ENCODE data around the gene BOK.
"Not testable (repeated sequence)": the region's sequence is repeated elsewhere in the genome, so short reads cannot be mapped to it uniquely, and the experiment has no call there.

BOK gene

GRCh38 chr2:241558532-241559322 is at the start of gene BOK:
Gene BOK, plus strand, starts transcription at chr2:241558745. Its CDS starts 739 bp downstream, at chr2:241559484.
- peak; percentile 77 for DNase-seq

GRCh38 chr2:241509155-241509784 is 49.3 kb upstream of the BOK start:
- DNase-seq: no peak

GRCh38 chr2:241511091-241511741 is 47.3 kb upstream of the BOK start:
- no peak for DNase-seq

GRCh38 chr2:241514553-241514952 is 44.0 kb upstream of the BOK start:
- peak; percentile 33 for DNase-seq

- DNase-seq: no peak
Observed at GRCh38 chr2:241514986-241515737, 43.4 kb upstream of the BOK start.

- no peak for DNase-seq
Observed at GRCh38 chr2:241516520-241516965, 42.0 kb upstream of the BOK start.

GRCh38 chr2:241517297-241517696 is 41.2 kb upstream of the BOK start:
- DNase-seq: no peak

GRCh38 chr2:241519669-241520068 is 38.9 kb upstream of the BOK start:
- DNase-seq: no peak

GRCh38 chr2:241522477-241522876 is 36.1 kb upstream of the BOK start:
- no peak for DNase-seq

- DNase-seq: not testable (repeated sequence)
Observed at GRCh38 chr2:241525818-241526780, 32.4 kb upstream of the BOK start.

GRCh38 chr2:241530571-241530970 is 28.0 kb upstream of the BOK start:
- DNase-seq: no peak

- no peak for DNase-seq
Observed at GRCh38 chr2:241531161-241531722, 27.3 kb upstream of the BOK start.

- DNase-seq: no peak
Observed at GRCh38 chr2:241532168-241532567, 26.4 kb upstream of the BOK start.

- no peak for DNase-seq
Observed at GRCh38 chr2:241532733-241533601, 25.6 kb upstream of the BOK start.

- no peak for DNase-seq
Observed at GRCh38 chr2:241534293-241534692, 24.3 kb upstream of the BOK start.

GRCh38 chr2:241534701-241535375 is 23.7 kb upstream of the BOK start:
- no peak for DNase-seq

- DNase-seq: no peak
Observed at GRCh38 chr2:241535871-241536655, 22.5 kb upstream of the BOK start.

- no peak for DNase-seq
Observed at GRCh38 chr2:241538838-241539615, 19.5 kb upstream of the BOK start.
